ENCODE data around the gene MRPL28. TPM values are rescaled to one million over a fixed set of nuclear protein-coding genes. Genes with fewer than 3 reads are reported as not detected.

The MRPL28 gene
- total RNA-seq, 2 donors from 2014 or later: 137 to 138 TPM

DNA sequence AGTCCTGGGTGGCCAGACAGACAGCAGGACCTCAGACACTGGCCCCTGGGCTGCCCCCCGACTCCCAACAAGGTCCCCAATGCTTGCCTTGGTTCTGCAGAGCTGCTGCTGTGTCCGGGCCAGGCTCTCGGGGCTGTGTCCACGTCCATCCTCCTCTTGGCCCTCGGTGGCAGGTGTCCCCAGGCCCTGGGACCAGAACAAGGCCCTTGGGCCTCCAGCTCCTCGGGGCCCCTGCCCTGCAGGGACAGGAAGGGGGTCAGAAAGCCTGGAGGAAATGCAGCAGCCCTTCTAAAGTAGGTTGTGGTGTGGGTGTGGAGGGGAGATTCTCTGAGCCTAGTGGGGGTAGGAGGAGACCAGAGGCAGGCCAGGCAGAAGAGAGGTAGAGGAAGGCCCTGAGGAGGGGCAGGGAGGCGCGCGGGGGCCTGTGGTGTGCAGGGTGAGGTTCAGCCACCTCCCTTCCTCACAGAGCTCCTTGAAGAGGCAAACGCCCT lies 15.3 kb downstream of the MRPL28 start:
- Histone ChIP-seq H3K4me3 (ENCODE audit: low read length) (no peak overlapping the region), H3K9ac (ENCODE audit: extremely low read depth, low read length, poor library complexity, severe bottlenecking) (no peak overlapping the region), H3K27me3 (ENCODE audit: control insufficient read depth, insufficient read depth, low read length, poor library complexity, severe bottlenecking) (no peaks in the 10 kb centered on the region), H3K27ac (ENCODE audit: low read depth, low read length) (no peak overlapping the region), H3K9me3 (ENCODE audit: control insufficient read depth, low read length) (no peaks in the 10 kb centered on the region), H3K4me1 (ENCODE audit: control insufficient read depth, insufficient read depth, low read length) (no peaks in the 10 kb centered on the region), H3K36me3 (ENCODE audit: control insufficient read depth, insufficient read depth, low read length) (peaks cover 8% of the 10 kb centered on the region)
- H3K4me3 Mint-ChIP-seq: no peak overlapping the region
- DNase-seq: no peak
- no peaks in the 10 kb centered on the region for H3K27me3 Mint-ChIP-seq (ENCODE audit: insufficient read depth)
- TF ChIP-seq, protein P1, sequence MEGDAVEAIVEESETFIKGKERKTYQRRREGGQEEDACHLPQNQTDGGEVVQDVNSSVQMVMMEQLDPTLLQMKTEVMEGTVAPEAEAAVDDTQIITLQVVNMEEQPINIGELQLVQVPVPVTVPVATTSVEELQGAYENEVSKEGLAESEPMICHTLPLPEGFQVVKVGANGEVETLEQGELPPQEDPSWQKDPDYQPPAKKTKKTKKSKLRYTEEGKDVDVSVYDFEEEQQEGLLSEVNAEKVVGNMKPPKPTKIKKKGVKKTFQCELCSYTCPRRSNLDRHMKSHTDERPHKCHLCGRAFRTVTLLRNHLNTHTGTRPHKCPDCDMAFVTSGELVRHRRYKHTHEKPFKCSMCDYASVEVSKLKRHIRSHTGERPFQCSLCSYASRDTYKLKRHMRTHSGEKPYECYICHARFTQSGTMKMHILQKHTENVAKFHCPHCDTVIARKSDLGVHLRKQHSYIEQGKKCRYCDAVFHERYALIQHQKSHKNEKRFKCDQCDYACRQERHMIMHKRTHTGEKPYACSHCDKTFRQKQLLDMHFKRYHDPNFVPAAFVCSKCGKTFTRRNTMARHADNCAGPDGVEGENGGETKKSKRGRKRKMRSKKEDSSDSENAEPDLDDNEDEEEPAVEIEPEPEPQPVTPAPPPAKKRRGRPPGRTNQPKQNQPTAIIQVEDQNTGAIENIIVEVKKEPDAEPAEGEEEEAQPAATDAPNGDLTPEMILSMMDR (conservative IDR thresholded peaks at IDR 0.05): no peak
- H3K27ac Mint-ChIP-seq: no peak overlapping the region
- H3K9me3 Mint-ChIP-seq: no peaks in the 10 kb centered on the region
- H3K36me3 Mint-ChIP-seq (ENCODE audit: low read depth): peaks cover 9% of the 10 kb centered on the region
- WGBS, 2 experiments (ENCODE audit: insufficient coverage in 1 of 2, insufficient read length in 1 of 2): 90 to 98% methylated on average over 4 to 10 of the region's 10 CpGs
- H3K4me1 Mint-ChIP-seq: no peaks in the 10 kb centered on the region

DNA sequence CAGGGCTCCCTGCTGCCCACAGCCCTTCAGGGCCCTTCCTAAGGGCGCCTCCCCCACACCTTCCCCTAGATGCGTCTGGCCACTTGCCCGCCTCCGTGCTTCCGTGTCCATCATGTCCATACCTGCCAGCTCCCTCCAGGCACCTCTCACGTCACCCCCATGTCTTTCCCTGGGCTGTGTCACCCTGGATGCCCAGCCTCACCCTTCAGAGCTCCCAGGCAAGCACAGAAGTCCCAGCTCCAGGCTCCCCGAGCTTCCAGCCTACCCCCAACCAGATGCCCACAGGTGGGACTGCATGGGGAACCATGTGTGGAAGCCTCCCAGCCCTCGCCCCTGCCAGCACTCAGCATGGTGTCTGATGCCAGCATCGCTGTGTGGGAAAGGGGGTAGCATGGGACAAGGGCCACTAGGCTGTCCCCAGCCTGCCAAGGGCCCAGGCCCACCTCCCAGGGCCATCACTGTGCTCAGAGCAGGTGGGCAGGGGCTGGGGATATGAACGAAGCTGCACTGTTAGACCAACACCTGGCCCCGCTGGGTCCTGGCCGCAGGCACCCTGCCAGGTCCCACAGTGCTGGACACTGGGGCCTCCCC lies 16.0 kb downstream of the MRPL28 start:
- Mint-ChIP-seq H3K36me3 (ENCODE audit: low read depth) (peaks cover 9% of the 10 kb centered on the region), H3K9me3 (no peaks in the 10 kb centered on the region), H3K27ac (no peak overlapping the region), H3K27me3 (ENCODE audit: insufficient read depth) (no peaks in the 10 kb centered on the region), H3K4me3 (no peak overlapping the region), H3K4me1 (peaks cover 5% of the 10 kb centered on the region)
- Histone ChIP-seq H3K9ac (ENCODE audit: extremely low read depth, low read length, poor library complexity, severe bottlenecking) (no peak overlapping the region), H3K9me3 (ENCODE audit: control insufficient read depth, low read length) (no peaks in the 10 kb centered on the region), H3K4me3 (ENCODE audit: low read length) (no peak overlapping the region), H3K27me3 (ENCODE audit: control insufficient read depth, insufficient read depth, low read length, poor library complexity, severe bottlenecking) (no peaks in the 10 kb centered on the region), H3K36me3 (ENCODE audit: control insufficient read depth, insufficient read depth, low read length) (peaks cover 10% of the 10 kb centered on the region), H3K27ac (ENCODE audit: low read depth, low read length) (no peak overlapping the region), H3K4me1 (ENCODE audit: control insufficient read depth, insufficient read depth, low read length) (no peaks in the 10 kb centered on the region)
- TF ChIP-seq, protein P1 (conservative IDR thresholded peaks at IDR 0.05): no peak
- 91 to 95% methylated on average over 8 to 12 of the region's 12 CpGs for WGBS, 2 experiments (ENCODE audit: insufficient coverage in 1 of 2, insufficient read length in 1 of 2)
- no peak for DNase-seq

DNA sequence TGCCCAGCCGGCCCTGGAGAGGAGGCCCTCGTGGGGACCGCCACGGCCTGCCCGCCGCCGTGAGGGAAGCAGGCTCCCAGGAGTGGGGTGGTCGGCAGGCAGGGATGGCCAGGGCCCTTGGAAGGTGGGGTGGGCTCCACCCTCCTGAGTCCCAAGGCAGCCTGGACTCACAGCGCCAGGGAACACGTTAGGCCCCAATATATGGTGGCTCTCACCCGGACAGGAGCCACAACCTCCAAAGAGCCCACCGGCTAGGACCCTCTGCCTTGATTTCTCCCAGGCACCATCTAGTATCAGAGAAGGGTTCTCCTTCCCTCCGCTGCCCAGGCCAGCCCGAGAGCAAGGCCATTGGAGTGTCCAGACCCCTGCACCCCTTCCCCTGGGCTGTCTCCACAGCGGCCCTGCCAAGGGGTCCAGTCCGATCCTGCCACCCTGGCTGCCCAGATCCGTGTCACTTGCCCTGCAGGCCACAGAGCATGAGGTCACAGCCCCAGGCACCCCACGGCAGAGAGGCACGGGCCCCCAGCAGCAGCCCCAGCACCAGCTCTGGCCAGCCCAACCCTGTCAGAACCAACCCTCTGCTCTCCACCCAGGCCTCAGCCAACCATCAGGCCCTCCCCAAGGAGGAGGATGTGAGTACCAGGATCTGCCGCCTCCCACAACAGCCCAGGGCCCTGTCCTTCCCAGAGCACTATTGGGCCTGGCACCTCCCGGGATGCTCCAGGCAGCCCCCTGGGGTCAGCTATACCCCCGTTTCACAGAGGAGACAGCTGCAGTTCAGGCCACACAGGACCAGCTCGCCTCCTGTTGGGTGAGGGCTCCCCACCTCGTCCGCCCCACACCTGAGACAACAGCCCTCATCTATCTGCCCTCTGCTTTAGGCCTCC lies 16.7 kb downstream of the MRPL28 start:
- Histone ChIP-seq H3K4me3 (ENCODE audit: low read length) (peak overlapping the region; percentile 60), H3K9me3 (ENCODE audit: control insufficient read depth, low read length) (no peaks in the 10 kb centered on the region), H3K4me1 (ENCODE audit: control insufficient read depth, insufficient read depth, low read length) (no peaks in the 10 kb centered on the region), H3K27ac (ENCODE audit: low read depth, low read length) (no peak overlapping the region), H3K9ac (ENCODE audit: extremely low read depth, low read length, poor library complexity, severe bottlenecking) (no peak overlapping the region), H3K36me3 (ENCODE audit: control insufficient read depth, insufficient read depth, low read length) (peaks cover 10% of the 10 kb centered on the region), H3K27me3 (ENCODE audit: control insufficient read depth, insufficient read depth, low read length, poor library complexity, severe bottlenecking) (no peaks in the 10 kb centered on the region)
- H3K27me3 Mint-ChIP-seq (ENCODE audit: insufficient read depth): no peaks in the 10 kb centered on the region
- TF ChIP-seq, protein P1 (conservative IDR thresholded peaks at IDR 0.05): no peak
- no peak for DNase-seq
- H3K9me3 Mint-ChIP-seq: no peaks in the 10 kb centered on the region
- WGBS, 2 experiments (ENCODE audit: insufficient coverage in 1 of 2, insufficient read length in 1 of 2): 74 to 95% methylated on average over 10 to 25 of the region's 25 CpGs
- peak overlapping the region; percentile 39 for H3K4me3 Mint-ChIP-seq
- peaks cover 9% of the 10 kb centered on the region for H3K4me1 Mint-ChIP-seq
- H3K27ac Mint-ChIP-seq: no peak overlapping the region
- H3K36me3 Mint-ChIP-seq (ENCODE audit: low read depth): peaks cover 9% of the 10 kb centered on the region

Measured in endodermal cell (in vitro differentiated cells).